Gastrocnemius medialis (tissue), 4 donors: Measurements from ENCODE around the gene PDXK.

Source experiments
- CTCF ChIP-seq, 5 experiments: fragments of 450-650 bp in 3 of 5; fragments of 200-600 bp in 2 of 5; sonication (generic) in 2 of 5; IDR thresholded peaks in 4 of 5; conservative IDR thresholded peaks in 1 of 5; 1 replicate in 4 of 5; 2 replicates in 1 of 5; pipeline ENCODE4 v1.5.1; 2016 to 2019; ENCODE audit warnings: antibody characterized with exemption in 5 of 5, mild to moderate bottlenecking in 3 of 5, moderate library complexity in 3 of 5
- POLR2A ChIP-seq, 2 donors: fragments of 450-650 bp; IDR thresholded peaks; one replicate each; pipeline ENCODE4 v1.6.1; 2017; ENCODE audit warnings: antibody characterized with exemption in 2 of 2, mild to moderate bottlenecking in 2 of 2, moderate library complexity in 2 of 2

GRCh38 chr21:43775190-43775589 lies 56.3 kb downstream of the PDXK start:
- no peak for TF ChIP-seq POLR2A (IDR thresholded peaks at IDR 0.05)
- no peak for TF ChIP-seq CTCF (IDR thresholded peaks at IDR 0.05 in 4 of 5, conservative IDR thresholded peaks at IDR 0.05 in 1 of 5)
